RPMI8226 (cell line): ENCODE results near the gene GPR39.

Experiments
- DNase-seq: peaks from one replicate; pipeline ENCODE4 v3.0.0-alpha.2; 2015

The GPR39 gene

DNA sequence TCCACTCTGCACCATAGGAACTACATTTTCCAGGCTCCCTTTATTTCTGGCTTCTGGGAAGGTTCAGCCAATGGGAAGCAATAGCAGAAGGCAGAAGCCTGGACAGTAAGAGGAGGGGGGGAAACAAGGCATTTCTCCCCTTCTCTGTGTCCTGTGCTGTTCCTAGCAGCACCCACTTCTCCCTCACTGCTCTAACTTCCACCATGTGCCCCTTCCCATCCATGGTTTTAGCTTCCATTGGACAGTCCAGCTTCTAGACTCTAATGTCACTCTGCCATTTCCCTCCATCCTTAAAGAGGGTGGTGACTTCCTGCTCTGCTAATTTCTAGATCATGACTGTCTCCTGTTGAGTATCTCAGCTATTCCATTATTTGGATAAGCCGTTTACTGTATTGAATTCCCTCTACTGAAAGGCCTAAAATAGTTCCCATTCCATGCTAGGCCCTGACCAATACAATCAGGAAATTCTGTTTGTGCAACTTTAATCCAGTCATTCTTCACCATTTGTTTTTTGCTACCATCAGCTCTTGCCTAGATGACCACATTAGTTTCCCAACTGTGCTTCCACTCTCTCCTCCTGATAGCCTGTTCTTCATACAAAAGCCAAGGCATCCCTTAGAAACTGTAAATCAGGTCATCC is 274.2 kb downstream of the GPR39 start:
- DNase-seq: no peak

DNA sequence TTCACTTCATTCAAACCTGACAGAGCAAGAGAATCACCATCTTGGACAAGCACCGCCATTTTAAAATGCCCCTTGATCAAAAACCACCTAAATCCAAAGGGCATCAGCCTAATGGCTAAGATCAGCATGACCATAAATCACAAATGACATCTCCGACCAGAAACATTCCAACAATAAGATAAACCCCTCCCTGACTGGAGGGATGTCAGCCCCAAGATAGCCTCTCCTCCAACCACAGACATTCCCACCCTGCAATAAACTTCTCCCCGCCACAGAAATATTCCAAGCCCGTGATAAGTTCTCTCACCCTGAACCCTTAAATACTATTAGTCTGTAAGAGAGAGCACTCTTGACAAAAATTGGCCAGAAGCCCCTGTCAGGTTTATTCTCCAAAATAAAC is 275.0 kb downstream of the GPR39 start:
- no peak for DNase-seq

DNA sequence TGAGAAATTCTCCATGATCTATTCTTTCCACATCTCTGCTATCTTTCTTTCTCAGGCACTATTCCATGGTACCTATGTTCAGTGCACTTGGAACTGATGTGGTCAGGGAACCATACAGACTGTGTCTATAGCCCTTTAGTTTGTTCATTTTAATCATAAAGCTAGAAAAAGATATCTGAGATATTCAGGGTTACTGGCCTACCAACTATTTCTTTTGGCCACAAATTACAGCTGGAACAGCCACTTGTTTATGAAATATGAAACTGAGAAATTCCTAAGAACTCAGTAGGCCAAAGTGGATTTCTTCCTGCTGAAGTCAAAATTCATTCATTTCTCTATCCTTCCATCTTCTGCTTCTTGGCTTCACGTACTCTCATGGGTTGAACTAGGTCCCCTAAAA is 276.2 kb downstream of the GPR39 start:
- DNase-seq: no peak
